PC-3 (cell line): Measurements from ENCODE around the gene WDR90.

Source experiments
- CTCF ChIP-seq: fragments of 300-600 bp; sonication (generic); conservative IDR thresholded peaks from 2 replicates; pipeline ENCODE4 v1.5.1; 2017; ENCODE audit warnings: antibody characterized with exemption, low read depth, mild to moderate bottlenecking, low read length
- EZH2 ChIP-seq: fragments of 300-600 bp; sonication (generic); IDR thresholded peaks from one replicate; pipeline ENCODE4 v1.6.1; 2017; ENCODE audit warnings: antibody characterized with exemption, mild to moderate bottlenecking, low read length; ENCODE audit not compliant: unreplicated experiment

DNA sequence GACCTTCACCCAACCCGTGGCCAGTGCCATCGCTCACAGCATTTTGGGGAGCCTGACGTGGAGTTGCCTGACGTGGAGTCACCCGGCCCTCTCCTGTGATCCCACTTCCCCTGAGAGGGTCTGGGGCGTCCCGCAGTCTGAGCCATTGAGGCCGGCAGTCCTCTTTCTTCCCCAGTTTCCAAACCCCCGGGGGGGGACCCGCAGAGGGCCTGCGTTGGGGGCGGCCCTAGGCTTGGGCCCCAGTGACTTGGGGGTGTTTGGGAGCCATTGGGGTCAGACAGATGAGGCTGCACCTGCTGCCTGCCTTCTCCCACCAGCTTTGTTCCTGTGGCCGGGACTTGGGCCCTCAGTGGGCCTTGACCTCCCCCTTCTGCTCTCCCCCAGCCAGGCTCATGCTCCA is 20.5 kb downstream of the WDR90 start:
- no peak for TF ChIP-seq CTCF
- TF ChIP-seq EZH2, result no peak
